Measurements from ENCODE around the gene SSH2.

- TF ChIP-seq CTCF (IDR thresholded peaks at IDR 0.05; ENCODE audit: low read length) (no peak), EZH2 (optimal IDR thresholded peaks at IDR 0.05; ENCODE audit: low read depth, low read length) (no peak)
Measured at GRCh38 chr17:29630630-29631193, 299.3 kb downstream of the SSH2 start.
